ENCODE results near the gene IFFO2. TPM values are rescaled to one million over a fixed set of nuclear protein-coding genes. Genes with fewer than 3 reads are reported as not detected.

Gene IFFO2
- total and polyA plus RNA-seq, 2 donors (not counting 1 experiment from before 2014, with no cell fraction given): 16.8 to 19.2 TPM

GRCh38 chr1:18996548-18997177 lies 40.2 kb upstream of the IFFO2 start:
- ATAC-seq (ENCODE audit: low read depth): no peak
- Histone ChIP-seq H3K27ac (ENCODE audit: low read length in 2 of 2) (no peak overlapping the region), H3K9ac (ENCODE audit: low read length) (no peak overlapping the region), H3K4me1 (ENCODE audit: control insufficient read depth in 2 of 2, insufficient read depth in 2 of 2, low read length in 2 of 2) (no peaks in the 10 kb centered on the region), H3K9me3 (ENCODE audit: control extremely low read depth in 1 of 3, control insufficient read depth in 2 of 3, insufficient read depth in 1 of 3, low read length in 2 of 3) (peaks cover 0 to 8% (median 7%) of the 10 kb centered on the region in 3 donors), H3K36me3 (replicated peaks in 1 of 2; ENCODE audit: control extremely low read depth in 1 of 2, control insufficient read depth in 1 of 2, extremely low read depth in 1 of 2, insufficient read depth in 2 of 2, low read length in 1 of 2) (no peaks in the 10 kb centered on the region), H3K79me2 (ENCODE audit: control insufficient read depth, insufficient read depth, low read length) (no peaks in the 10 kb centered on the region), H3K27me3 (replicated peaks in 1 of 4; ENCODE audit: control extremely low read depth in 1 of 4, control insufficient read depth in 3 of 4, insufficient read depth in 4 of 4, low read length in 3 of 4) (peaks cover 0 to 7% (median 0%) of the 10 kb centered on the region in 4 experiments), H3K4me3 (ENCODE audit: control extremely low read depth in 1 of 5, extremely low read depth in 1 of 5, insufficient read depth in 1 of 5, low read depth in 2 of 5, low read length in 4 of 5) (no peak overlapping the region), H3K4me2 (replicated peaks; ENCODE audit: low read depth, low read length, poor library complexity, severe bottlenecking) (no peak overlapping the region), H4K20me1 (ENCODE audit: control insufficient read depth, insufficient read depth, low read length, poor library complexity, severe bottlenecking) (no peaks in the 10 kb centered on the region), H2AFZ (ENCODE audit: insufficient read depth, low read depth, low read length, poor library complexity, severe bottlenecking) (no peak overlapping the region)
- Mint-ChIP-seq H3K27me3 (peaks cover 23% of the 10 kb centered on the region), H3K4me3 (no peak overlapping the region), H3K4me1 (no peaks in the 10 kb centered on the region), H3K27ac (no peak overlapping the region), H3K9me3 (ENCODE audit: insufficient read depth) (no peaks in the 10 kb centered on the region)
- CTCF ChIA-PET: no interaction called here
- intact Hi-C loops (cut with micrococcal nuclease): no loop called here
- TF ChIP-seq CTCF (IDR thresholded peaks at IDR 0.05): no peak
- no peak for TF ChIP-seq EZH2 (IDR thresholded peaks at IDR 0.05; ENCODE audit: borderline replicate concordance, insufficient read depth, low read depth, low read length, poor library complexity, severe bottlenecking)
- 33% methylated on average over 3 of the region's 6 CpGs for WGBS (ENCODE audit: insufficient coverage)
- POLR2A ChIA-PET: no interaction called here
- DNase-seq: no peak

GRCh38 chr1:18994381-18994780 lies 37.9 kb upstream of the IFFO2 start:
- H3K9me3 ChIP-seq (ENCODE audit: control extremely low read depth in 1 of 3, control insufficient read depth in 2 of 3, insufficient read depth in 1 of 3, low read length in 2 of 3): peaks cover 0 to 4% (median 0%) of the 10 kb centered on the region in 3 donors
- no peaks in the 10 kb centered on the region for H3K9me3 Mint-ChIP-seq (ENCODE audit: insufficient read depth)
- TF ChIP-seq CTCF (IDR thresholded peaks at IDR 0.05) (no peak), EZH2 (IDR thresholded peaks at IDR 0.05; ENCODE audit: borderline replicate concordance, insufficient read depth, low read depth, low read length, poor library complexity, severe bottlenecking) (no peak)
- no peak overlapping the region for H3K9ac ChIP-seq (ENCODE audit: low read length)
- no peak overlapping the region for H3K27ac ChIP-seq (ENCODE audit: low read length in 2 of 2)
- H3K4me2 ChIP-seq (replicated peaks; ENCODE audit: low read depth, low read length, poor library complexity, severe bottlenecking): no peak overlapping the region
- ChIA-PET POLR2A (no interaction called here), CTCF (interaction anchor here (1.1 to 1.2 kb wide), 2 partner anchors 86 to 89 kb away, joined by 3 read pairs; no protein-coding TSS in a partner anchor)
- no peak for DNase-seq
- no peaks in the 10 kb centered on the region for H4K20me1 ChIP-seq (ENCODE audit: control insufficient read depth, insufficient read depth, low read length, poor library complexity, severe bottlenecking)
- peaks cover 0 to 7% (median 0%) of the 10 kb centered on the region in 4 experiments for H3K27me3 ChIP-seq (replicated peaks in 1 of 4; ENCODE audit: control extremely low read depth in 1 of 4, control insufficient read depth in 3 of 4, insufficient read depth in 4 of 4, low read length in 3 of 4)
- intact Hi-C loops (cut with micrococcal nuclease): no loop called here
- ATAC-seq (ENCODE audit: low read depth): no peak
- no peak overlapping the region for H3K4me3 Mint-ChIP-seq
- H3K4me3 ChIP-seq (ENCODE audit: control extremely low read depth in 1 of 5, extremely low read depth in 1 of 5, insufficient read depth in 1 of 5, low read depth in 2 of 5, low read length in 4 of 5): no peak overlapping the region
- H3K4me1 ChIP-seq (ENCODE audit: control insufficient read depth in 2 of 2, insufficient read depth in 2 of 2, low read length in 2 of 2): no peaks in the 10 kb centered on the region
- H3K27me3 Mint-ChIP-seq: peaks cover 25% of the 10 kb centered on the region
- H3K4me1 Mint-ChIP-seq: no peaks in the 10 kb centered on the region
- no peaks in the 10 kb centered on the region for H3K79me2 ChIP-seq (ENCODE audit: control insufficient read depth, insufficient read depth, low read length)
- H3K36me3 ChIP-seq (replicated peaks in 1 of 2; ENCODE audit: control extremely low read depth in 1 of 2, control insufficient read depth in 1 of 2, extremely low read depth in 1 of 2, insufficient read depth in 2 of 2, low read length in 1 of 2): no peaks in the 10 kb centered on the region
- no peak overlapping the region for H2AFZ ChIP-seq (ENCODE audit: insufficient read depth, low read depth, low read length, poor library complexity, severe bottlenecking)
- H3K27ac Mint-ChIP-seq: no peak overlapping the region
- WGBS (ENCODE audit: insufficient coverage): 79% methylated on average over 4 of the region's 6 CpGs
